Measurements from ENCODE around the gene CSGALNACT2.
"Not testable (repeated sequence)": the region's sequence is repeated elsewhere in the genome, so short reads cannot be mapped to it uniquely, and the experiment has no call there.

The CSGALNACT2 gene

GRCh38 chr10:43138021-43138756 lies at the start of gene CSGALNACT2:
Gene CSGALNACT2, plus strand, starts transcription at chr10:43138445. Its CDS starts 16,705 bp downstream, at chr10:43155150.
- peak; percentile 79 to 84 for ATAC-seq (replicated peaks)
- H3K9me3 Mint-ChIP-seq, result no peaks in the 10 kb centered on the region
- H3K27ac Mint-ChIP-seq, result peak within 1 kb of the TSS; percentile 99
- peaks cover 2 to 10% of the 10 kb centered on the region in 2 donors for H3K36me3 Mint-ChIP-seq
- peak within 1 kb of the TSS; percentile 97 to 99 for H3K4me3 Mint-ChIP-seq
- peaks cover 32 to 72% of the 10 kb centered on the region in 2 donors for H3K4me1 Mint-ChIP-seq
- H3K27me3 Mint-ChIP-seq, result no peaks in the 10 kb centered on the region
- peak; percentile 85 for DNase-seq

GRCh38 chr10:43089519-43089918 lies 48.7 kb upstream of the CSGALNACT2 start:
- Mint-ChIP-seq H3K27ac (no peak overlapping the region), H3K27me3 (peaks cover 8 to 20% of the 10 kb centered on the region in 2 donors), H3K4me3 (no peak overlapping the region), H3K9me3 (peaks cover 3 to 4% of the 10 kb centered on the region in 2 donors), H3K4me1 (peaks cover 4 to 6% of the 10 kb centered on the region in 2 donors), H3K36me3 (no peaks in the 10 kb centered on the region)
- DNase-seq (no peak), ATAC-seq (replicated peaks) (no peak)

- DNase-seq, result no peak
- no peaks in the 10 kb centered on the region for H3K36me3 Mint-ChIP-seq
- H3K4me3 Mint-ChIP-seq, result no peak overlapping the region
- H3K4me1 Mint-ChIP-seq, result peaks cover 4 to 6% of the 10 kb centered on the region in 2 donors
- peaks cover 8 to 20% of the 10 kb centered on the region in 2 donors for H3K27me3 Mint-ChIP-seq
- H3K27ac Mint-ChIP-seq, result no peak overlapping the region
- H3K9me3 Mint-ChIP-seq, result peaks cover 3 to 4% of the 10 kb centered on the region in 2 donors
- no peak for ATAC-seq (replicated peaks)
These were observed 48.1 kb upstream of the CSGALNACT2 start for GRCh38 chr10:43090188-43090587.

- Mint-ChIP-seq H3K9me3 (peaks cover 3 to 4% of the 10 kb centered on the region in 2 donors), H3K27ac (no peak overlapping the region), H3K4me1 (peaks cover 4 to 6% of the 10 kb centered on the region in 2 donors), H3K36me3 (no peaks in the 10 kb centered on the region), H3K27me3 (peaks cover 8 to 20% of the 10 kb centered on the region in 2 donors), H3K4me3 (no peak overlapping the region)
- ATAC-seq (replicated peaks) (no peak), DNase-seq (no peak)
These were observed 47.6 kb upstream of the CSGALNACT2 start for GRCh38 chr10:43090664-43091063.

- Mint-ChIP-seq H3K36me3 (no peaks in the 10 kb centered on the region), H3K4me1 (peaks cover 4 to 6% of the 10 kb centered on the region in 2 donors), H3K9me3 (peaks cover 3 to 4% of the 10 kb centered on the region in 2 donors), H3K4me3 (no peak overlapping the region), H3K27ac (no peak overlapping the region), H3K27me3 (peaks cover 8 to 20% of the 10 kb centered on the region in 2 donors)
- DNase-seq (no peak), ATAC-seq (replicated peaks) (no peak)
These were observed 46.4 kb upstream of the CSGALNACT2 start for GRCh38 chr10:43091846-43092245.

GRCh38 chr10:43093423-43094076 lies 44.7 kb upstream of the CSGALNACT2 start:
- H3K36me3 Mint-ChIP-seq, result no peaks in the 10 kb centered on the region
- ATAC-seq (replicated peaks), result peak in 1 of 2 donors; percentile 22
- peaks cover 4 to 6% of the 10 kb centered on the region in 2 donors for H3K4me1 Mint-ChIP-seq
- DNase-seq, result no peak
- peaks cover 8 to 14% of the 10 kb centered on the region in 2 donors for H3K27me3 Mint-ChIP-seq
- no peak overlapping the region for H3K4me3 Mint-ChIP-seq
- H3K9me3 Mint-ChIP-seq, result no peaks in the 10 kb centered on the region
- no peak overlapping the region for H3K27ac Mint-ChIP-seq

GRCh38 chr10:43094085-43094484 lies 44.2 kb upstream of the CSGALNACT2 start:
- Mint-ChIP-seq H3K4me3 (no peak overlapping the region), H3K27me3 (peaks cover 8 to 14% of the 10 kb centered on the region in 2 donors), H3K9me3 (no peaks in the 10 kb centered on the region), H3K36me3 (no peaks in the 10 kb centered on the region), H3K4me1 (peaks cover 4 to 6% of the 10 kb centered on the region in 2 donors), H3K27ac (no peak overlapping the region)
- ATAC-seq (replicated peaks) (no peak), DNase-seq (no peak)

GRCh38 chr10:43099339-43099738 lies 38.9 kb upstream of the CSGALNACT2 start:
- DNase-seq, H3K27ac Mint-ChIP-seq: not testable (repeated sequence)

GRCh38 chr10:43099928-43100327 lies 38.3 kb upstream of the CSGALNACT2 start:
- Mint-ChIP-seq H3K27ac (no peak overlapping the region), H3K36me3 (no peaks in the 10 kb centered on the region), H3K4me1 (peaks cover 2 to 3% of the 10 kb centered on the region in 2 donors), H3K27me3 (peaks cover 25 to 28% of the 10 kb centered on the region in 2 donors), H3K4me3 (no peak overlapping the region), H3K9me3 (no peaks in the 10 kb centered on the region)
- DNase-seq (no peak), ATAC-seq (replicated peaks) (no peak)

More at GRCh38 chr10:43099339-43099738, 38.9 kb upstream of the CSGALNACT2 start:
- not testable (repeated sequence) for H3K36me3 Mint-ChIP-seq; ATAC-seq (replicated peaks); H3K9me3 Mint-ChIP-seq; H3K4me3 Mint-ChIP-seq; H3K4me1 Mint-ChIP-seq
- H3K27me3 Mint-ChIP-seq, result peaks cover 25 to 28% of the 10 kb centered on the region in 2 donors

GRCh38 chr10:43100366-43100765 lies 37.9 kb upstream of the CSGALNACT2 start:
- Mint-ChIP-seq H3K27ac (no peak overlapping the region), H3K36me3 (no peaks in the 10 kb centered on the region), H3K27me3 (peaks cover 25 to 31% of the 10 kb centered on the region in 2 donors), H3K4me3 (no peak overlapping the region), H3K9me3 (no peaks in the 10 kb centered on the region), H3K4me1 (peaks cover 6% of the 10 kb centered on the region in 2 donors)
- no peak for ATAC-seq (replicated peaks)
- no peak for DNase-seq

GRCh38 chr10:43102063-43102828 lies 36.0 kb upstream of the CSGALNACT2 start:
- H3K27me3 Mint-ChIP-seq, result peaks cover 25 to 31% of the 10 kb centered on the region in 2 donors
- H3K9me3 Mint-ChIP-seq, result no peaks in the 10 kb centered on the region
- H3K4me1 Mint-ChIP-seq, result peaks cover 10 to 11% of the 10 kb centered on the region in 2 donors
- DNase-seq (no peak), ATAC-seq (replicated peaks) (no peak)
- H3K36me3 Mint-ChIP-seq, result no peaks in the 10 kb centered on the region
- H3K4me3 Mint-ChIP-seq, result no peak overlapping the region
- H3K27ac Mint-ChIP-seq, result no peak overlapping the region

- peak overlapping the region; percentile 80 to 87 for H3K4me3 Mint-ChIP-seq
- no peaks in the 10 kb centered on the region for H3K36me3 Mint-ChIP-seq
- peak; percentile 91 for ATAC-seq (replicated peaks)
- H3K9me3 Mint-ChIP-seq, result no peaks in the 10 kb centered on the region
- peak; percentile 77 for DNase-seq
- H3K27me3 Mint-ChIP-seq, result peaks cover 20 to 22% of the 10 kb centered on the region in 2 donors
- no peak overlapping the region for H3K27ac Mint-ChIP-seq
- H3K4me1 Mint-ChIP-seq, result peaks cover 10 to 12% of the 10 kb centered on the region in 2 donors
These were observed 32.9 kb upstream of the CSGALNACT2 start for GRCh38 chr10:43105102-43105955.

GRCh38 chr10:43105956-43106229 lies 32.4 kb upstream of the CSGALNACT2 start:
- DNase-seq (no peak), ATAC-seq (replicated peaks) (no peak)
- H3K36me3 Mint-ChIP-seq, result no peaks in the 10 kb centered on the region
- peaks cover 20% of the 10 kb centered on the region in 2 donors for H3K27me3 Mint-ChIP-seq
- H3K4me1 Mint-ChIP-seq, result peaks cover 10 to 17% of the 10 kb centered on the region in 2 donors
- H3K27ac Mint-ChIP-seq, result no peak overlapping the region
- H3K4me3 Mint-ChIP-seq, result no peak overlapping the region
- H3K9me3 Mint-ChIP-seq, result no peaks in the 10 kb centered on the region
